ENCODE results near the gene NDUFB1. TPM values are rescaled to one million over a fixed set of nuclear protein-coding genes. Genes with fewer than 3 reads are reported as not detected.
A peak's percentile ranks its signal among the peaks of the same experiment; 100 is the strongest.

Gene NDUFB1
- total and polyA plus RNA-seq, 2 of the 13 experiments (the other 11 are each of a cell fraction or from before 2014, with no cell fraction given) = 181 to 281 TPM

DNA sequence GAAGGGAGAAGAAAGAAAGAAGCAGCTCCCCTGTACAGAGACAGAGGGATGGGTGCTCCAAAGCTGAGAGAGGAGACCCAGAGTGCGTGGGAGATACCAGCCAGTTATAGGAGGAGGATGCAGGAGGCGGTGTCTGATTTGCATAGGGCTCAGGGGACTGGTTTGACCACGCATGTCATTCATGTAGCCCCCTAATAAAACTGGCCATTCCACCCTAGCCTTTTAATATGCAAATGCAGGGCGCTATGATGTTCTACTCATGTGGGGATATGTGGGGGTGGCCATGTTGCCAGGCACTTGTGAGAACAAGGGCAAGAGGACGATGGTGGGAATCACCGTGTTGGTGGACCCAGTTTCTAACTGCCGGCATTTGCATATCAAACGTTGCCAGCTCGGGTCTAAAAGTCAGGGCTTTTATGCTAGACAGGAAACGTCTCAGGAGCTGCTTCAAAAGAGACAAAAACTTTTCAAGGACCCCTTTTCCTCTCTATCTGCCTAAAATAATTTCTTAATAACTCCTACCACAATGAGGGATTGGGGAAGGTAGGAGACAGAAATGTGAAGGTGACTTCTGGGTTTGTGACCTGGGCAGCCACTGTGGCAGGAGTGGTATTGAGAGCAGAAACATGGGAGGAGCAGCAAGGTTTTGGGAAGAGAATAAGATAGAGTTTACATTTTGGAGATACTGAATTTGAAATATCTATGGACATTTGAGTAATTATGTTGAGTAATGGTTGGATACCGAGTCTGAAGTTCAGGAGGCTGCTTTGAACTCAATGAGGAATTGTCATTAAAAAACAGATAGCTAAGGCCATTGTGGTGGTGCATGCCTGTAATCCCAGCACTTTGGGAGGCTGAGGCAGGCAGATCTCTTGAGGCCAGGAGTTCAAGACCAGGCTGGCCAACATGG lies 12.9 kb downstream of the NDUFB1 start (continued):
- TF ChIP-seq YEATS4 (CRISPR knock-in tag; IDR thresholded peaks at IDR 0.05; ENCODE audit: borderline replicate concordance) (0 out of 2 replicates have a peak, but pooled peaks have one; percentile 34), NFE2L1 (CRISPR knock-in tag; IDR thresholded peaks at IDR 0.05; ENCODE audit: borderline replicate concordance) (no peak), LCORL (IDR thresholded peaks at IDR 0.05) (no peak), LCORL (CRISPR knock-in tag; IDR thresholded peaks at IDR 0.05) (0 out of 2 replicates have a peak, but pooled peaks have one; percentile 25), NFKBIZ (CRISPR knock-in tag; IDR thresholded peaks at IDR 0.05) (no peak), IRX3 (CRISPR knock-in tag; IDR thresholded peaks at IDR 0.05; ENCODE audit: borderline replicate concordance, low read depth) (no peak), ZFYVE20 (CRISPR knock-in tag; IDR thresholded peaks at IDR 0.05; ENCODE audit: borderline replicate concordance, low read depth) (no peak), RFXAP (CRISPR knock-in tag; IDR thresholded peaks at IDR 0.05; ENCODE audit: borderline replicate concordance) (no peak), SIN3A (IDR thresholded peaks at IDR 0.05; ENCODE audit: borderline replicate concordance, low read depth, low read length) (no peak), YY1 (IDR thresholded peaks at IDR 0.05; ENCODE audit: insufficient read depth, insufficient replicate concordance, low read depth, low read length) (peak; percentile 60), ZNF616 (CRISPR knock-in tag; IDR thresholded peaks at IDR 0.05; ENCODE audit: low read depth) (no peak), XRCC5 (optimal IDR thresholded peaks at IDR 0.05; ENCODE audit: low read length) (no peak), ZFP1 (CRISPR knock-in tag; IDR thresholded peaks at IDR 0.05) (no peak), NFYB (CRISPR knock-in tag; IDR thresholded peaks at IDR 0.05) (peak; percentile 59), SAP130 (CRISPR knock-in tag; IDR thresholded peaks at IDR 0.05; ENCODE audit: low read depth) (peak; percentile 28; the same call in 1 of the 2 replicates), SMARCE1 (IDR thresholded peaks at IDR 0.05; ENCODE audit: borderline replicate concordance) (no peak), ZNF878 (CRISPR knock-in tag; IDR thresholded peaks at IDR 0.05) (no peak), BORCS8-MEF2B (CRISPR knock-in tag; IDR thresholded peaks at IDR 0.05) (no peak), SUZ12 (IDR thresholded peaks at IDR 0.05; ENCODE audit: low read depth, low read length) (no peak), ZNF343 (CRISPR knock-in tag; IDR thresholded peaks at IDR 0.05) (no peak), BRD4 (CRISPR knock-in tag; IDR thresholded peaks at IDR 0.05) (no peak)
- TF ChIP-seq, protein P1, sequence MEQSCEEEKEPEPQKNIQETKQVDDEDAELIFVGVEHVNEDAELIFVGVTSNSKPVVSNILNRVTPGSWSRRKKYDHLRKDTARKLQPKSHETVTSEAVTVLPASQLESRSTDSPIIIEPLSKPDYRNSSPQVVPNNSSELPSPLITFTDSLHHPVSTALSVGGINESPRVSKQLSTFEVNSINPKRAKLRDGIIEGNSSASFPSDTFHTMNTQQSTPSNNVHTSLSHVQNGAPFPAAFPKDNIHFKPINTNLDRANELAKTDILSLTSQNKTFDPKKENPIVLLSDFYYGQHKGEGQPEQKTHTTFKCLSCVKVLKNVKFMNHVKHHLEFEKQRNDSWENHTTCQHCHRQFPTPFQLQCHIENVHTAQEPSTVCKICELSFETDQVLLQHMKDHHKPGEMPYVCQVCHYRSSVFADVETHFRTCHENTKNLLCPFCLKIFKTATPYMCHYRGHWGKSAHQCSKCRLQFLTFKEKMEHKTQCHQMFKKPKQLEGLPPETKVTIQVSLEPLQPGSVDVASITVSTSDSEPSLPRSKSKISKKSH (CRISPR knock-in tag; IDR thresholded peaks at IDR 0.05; ENCODE audit: borderline replicate concordance) = no peak
- TF ChIP-seq, protein P2, sequence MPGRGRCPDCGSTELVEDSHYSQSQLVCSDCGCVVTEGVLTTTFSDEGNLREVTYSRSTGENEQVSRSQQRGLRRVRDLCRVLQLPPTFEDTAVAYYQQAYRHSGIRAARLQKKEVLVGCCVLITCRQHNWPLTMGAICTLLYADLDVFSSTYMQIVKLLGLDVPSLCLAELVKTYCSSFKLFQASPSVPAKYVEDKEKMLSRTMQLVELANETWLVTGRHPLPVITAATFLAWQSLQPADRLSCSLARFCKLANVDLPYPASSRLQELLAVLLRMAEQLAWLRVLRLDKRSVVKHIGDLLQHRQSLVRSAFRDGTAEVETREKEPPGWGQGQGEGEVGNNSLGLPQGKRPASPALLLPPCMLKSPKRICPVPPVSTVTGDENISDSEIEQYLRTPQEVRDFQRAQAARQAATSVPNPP (CRISPR knock-in tag; IDR thresholded peaks at IDR 0.05) = no peak
- TF ChIP-seq, protein P3, sequence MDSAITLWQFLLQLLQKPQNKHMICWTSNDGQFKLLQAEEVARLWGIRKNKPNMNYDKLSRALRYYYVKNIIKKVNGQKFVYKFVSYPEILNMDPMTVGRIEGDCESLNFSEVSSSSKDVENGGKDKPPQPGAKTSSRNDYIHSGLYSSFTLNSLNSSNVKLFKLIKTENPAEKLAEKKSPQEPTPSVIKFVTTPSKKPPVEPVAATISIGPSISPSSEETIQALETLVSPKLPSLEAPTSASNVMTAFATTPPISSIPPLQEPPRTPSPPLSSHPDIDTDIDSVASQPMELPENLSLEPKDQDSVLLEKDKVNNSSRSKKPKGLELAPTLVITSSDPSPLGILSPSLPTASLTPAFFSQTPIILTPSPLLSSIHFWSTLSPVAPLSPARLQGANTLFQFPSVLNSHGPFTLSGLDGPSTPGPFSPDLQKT (CRISPR knock-in tag; IDR thresholded peaks at IDR 0.05; ENCODE audit: borderline replicate concordance) = no peak
- TF ChIP-seq, protein P4, sequence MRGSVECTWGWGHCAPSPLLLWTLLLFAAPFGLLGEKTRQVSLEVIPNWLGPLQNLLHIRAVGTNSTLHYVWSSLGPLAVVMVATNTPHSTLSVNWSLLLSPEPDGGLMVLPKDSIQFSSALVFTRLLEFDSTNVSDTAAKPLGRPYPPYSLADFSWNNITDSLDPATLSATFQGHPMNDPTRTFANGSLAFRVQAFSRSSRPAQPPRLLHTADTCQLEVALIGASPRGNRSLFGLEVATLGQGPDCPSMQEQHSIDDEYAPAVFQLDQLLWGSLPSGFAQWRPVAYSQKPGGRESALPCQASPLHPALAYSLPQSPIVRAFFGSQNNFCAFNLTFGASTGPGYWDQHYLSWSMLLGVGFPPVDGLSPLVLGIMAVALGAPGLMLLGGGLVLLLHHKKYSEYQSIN (CRISPR knock-in tag; IDR thresholded peaks at IDR 0.05; ENCODE audit: borderline replicate concordance) = no peak

All from HepG2 (cell line).